ENCODE data around the gene ZNF141.
"Not testable (repeated sequence)": the region's sequence is repeated elsewhere in the genome, so short reads cannot be mapped to it uniquely, and the experiment has no call there.

Gene ZNF141

GRCh38 chr4:337143-337931 lies at the start of gene ZNF141:
TSS of gene ZNF141 (plus strand) at chr4:337814. CDS start at chr4:337984, 170 bp downstream.
- peak; percentile 96 for DNase-seq

DNA sequence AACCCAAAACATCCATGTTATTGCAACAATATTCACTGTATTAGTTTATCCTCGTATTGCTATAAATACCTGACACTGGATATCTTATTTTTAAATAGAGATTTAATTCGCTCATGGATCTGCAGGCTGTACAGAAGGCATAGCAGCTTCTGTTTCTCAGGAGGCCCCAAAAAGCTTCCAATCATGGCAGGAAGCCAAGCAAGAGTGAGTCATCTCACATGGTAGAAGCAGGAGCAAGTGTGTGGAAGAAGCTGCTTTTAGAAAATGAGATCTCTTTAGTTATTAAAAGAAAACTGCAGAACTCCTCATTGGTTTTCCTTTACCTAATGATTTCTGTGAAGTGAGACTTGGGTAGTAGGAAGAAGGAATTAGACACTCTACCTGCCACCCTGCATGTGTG lies 48.7 kb upstream of the ZNF141 start:
- no peak for DNase-seq

- DNase-seq, result no peak
Measured at GRCh38 chr4:294732-295131, 42.9 kb upstream of the ZNF141 start.

- DNase-seq, result no peak
Measured at GRCh38 chr4:302381-302780, 35.2 kb upstream of the ZNF141 start.

GRCh38 chr4:304516-304915 lies 33.1 kb upstream of the ZNF141 start:
- DNase-seq, result not testable (repeated sequence)

- DNase-seq, result no peak
Measured at GRCh38 chr4:304969-305680, 32.5 kb upstream of the ZNF141 start, which contains the start of gene ZNF732. TSS of gene ZNF732 (minus strand) at chr4:305474. CDS start at chr4:305310, 164 bp downstream.

GRCh38 chr4:306551-306961 lies 31.1 kb upstream of the ZNF141 start:
- DNase-seq, result no peak

DNA sequence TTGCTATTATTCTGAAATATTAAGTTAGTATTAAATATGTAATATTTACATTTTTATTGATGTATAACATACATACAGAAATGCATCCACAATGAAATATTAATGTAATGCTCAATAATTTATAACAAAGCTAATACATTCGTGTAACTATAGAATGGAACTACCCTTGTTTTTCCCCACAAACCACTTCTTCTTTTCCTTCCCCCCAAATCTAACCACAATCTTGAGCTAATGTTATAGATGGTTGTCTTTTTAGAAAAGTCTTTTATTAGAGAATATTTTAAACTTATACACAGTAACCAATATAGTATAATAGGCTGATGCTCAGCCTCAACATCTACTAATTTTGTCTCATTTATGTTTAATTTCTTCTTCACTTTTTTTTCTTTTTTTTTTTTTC lies 27.8 kb upstream of the ZNF141 start:
- no peak for DNase-seq

DNA sequence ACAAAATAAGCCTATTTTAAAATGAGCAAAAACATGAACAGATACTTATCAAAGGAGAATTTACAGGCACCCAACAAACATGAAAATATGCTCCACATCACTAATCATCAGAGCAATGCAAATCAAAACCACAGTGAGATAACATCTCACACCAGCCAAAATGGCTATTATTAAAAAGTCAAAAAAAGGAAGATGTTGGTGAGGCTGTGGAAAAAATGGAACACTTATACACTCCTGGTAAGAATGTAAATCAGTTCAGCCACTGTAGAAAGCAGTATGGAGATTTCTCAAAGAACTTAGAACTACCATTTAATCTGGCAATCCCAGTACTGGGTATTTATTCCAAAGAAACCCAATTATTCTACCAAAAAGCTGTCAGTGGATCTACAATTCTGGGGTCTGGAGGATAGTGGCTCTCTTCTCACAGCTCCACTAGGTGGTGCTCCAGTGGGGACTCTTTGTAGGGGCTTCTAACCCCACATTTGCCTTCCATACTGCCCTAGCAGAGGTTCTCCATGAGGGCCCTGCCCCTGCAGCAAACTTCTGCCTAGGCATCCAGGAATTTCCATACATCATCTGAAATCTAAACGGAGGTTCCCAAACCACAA lies 23.2 kb upstream of the ZNF141 start:
- DNase-seq, result no peak

DNA sequence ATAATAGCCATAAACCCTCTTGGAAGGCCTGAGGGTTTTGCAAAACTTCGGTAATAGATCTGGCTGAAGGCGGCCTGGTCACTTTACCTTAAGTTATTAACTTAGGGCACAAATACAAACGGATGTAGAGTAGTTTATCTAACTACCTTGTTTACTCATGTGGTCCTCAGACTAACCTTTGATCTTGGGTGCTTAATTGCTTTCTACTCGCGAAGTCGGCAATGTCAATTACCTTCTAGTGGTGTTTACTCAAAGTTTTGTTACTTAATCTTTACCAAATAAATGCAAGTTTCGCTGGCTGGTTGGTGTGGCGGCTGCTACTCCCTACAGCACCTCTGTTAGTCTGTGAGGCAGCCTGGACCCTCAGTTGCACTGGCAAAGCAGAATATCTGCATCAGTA lies 8.9 kb upstream of the ZNF141 start:
- no peak for DNase-seq

DNA sequence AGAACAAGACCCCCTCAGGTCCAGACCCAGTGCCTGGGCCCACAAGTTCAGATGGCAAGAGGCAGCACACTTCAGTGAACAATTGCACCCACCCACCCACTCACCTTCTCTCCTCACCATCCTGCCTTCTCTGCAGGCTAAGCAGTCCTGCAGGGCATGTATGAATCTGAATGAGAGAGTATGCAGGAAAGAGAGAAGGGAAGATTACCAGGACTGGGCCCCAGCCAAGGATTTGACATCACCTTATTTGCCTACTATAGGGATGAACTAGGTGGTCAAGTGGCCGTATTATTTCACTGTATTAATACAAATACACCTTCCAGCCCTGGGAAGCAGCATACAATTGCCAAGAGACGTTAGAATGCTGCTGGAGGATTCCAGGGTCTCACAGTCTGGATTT lies 2.1 kb upstream of the ZNF141 start:
- no peak for DNase-seq

DNA sequence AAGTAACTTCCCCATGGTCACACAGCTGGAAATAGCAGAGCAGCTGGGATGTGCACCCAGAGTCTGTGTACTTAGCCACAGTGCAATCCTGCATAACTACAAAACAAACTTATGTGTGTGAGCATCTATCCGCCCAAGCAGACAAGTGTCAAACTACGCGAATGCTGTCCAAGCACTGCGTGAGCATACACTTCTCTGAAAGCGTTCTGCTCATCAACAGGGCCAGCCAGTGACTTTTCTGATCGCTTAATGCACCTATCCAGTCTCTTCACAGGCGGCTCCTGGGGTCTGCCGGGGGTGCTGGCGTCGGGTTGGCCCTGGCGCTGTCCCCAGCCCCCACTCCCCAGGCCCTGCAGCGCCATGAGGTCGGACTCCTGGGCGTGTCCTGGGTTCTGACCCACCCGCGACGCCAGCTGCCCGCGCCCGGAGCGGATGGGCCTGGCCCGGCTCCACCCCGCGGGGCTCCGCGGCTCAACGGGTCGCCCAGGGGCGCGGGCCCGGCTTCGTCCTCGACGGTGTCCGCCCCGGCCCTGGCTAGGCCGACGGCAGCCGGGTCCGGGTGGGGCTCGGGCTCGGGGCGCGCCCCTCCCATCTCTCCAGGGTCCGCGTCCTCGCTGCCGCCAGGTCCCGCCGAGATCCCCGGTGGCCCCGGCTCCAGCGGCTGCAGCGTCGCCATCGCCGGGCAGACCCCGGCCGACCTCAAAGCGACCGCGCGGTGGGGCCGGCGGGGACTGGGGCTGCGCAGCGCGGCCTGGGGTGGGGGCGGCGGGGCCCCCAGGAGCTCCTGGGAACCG lies 1.3 kb upstream of the ZNF141 start:
- DNase-seq, result no peak

GRCh38 chr4:336893-337142 lies 796 bp upstream of the ZNF141 start:
- no peak for DNase-seq

DNA sequence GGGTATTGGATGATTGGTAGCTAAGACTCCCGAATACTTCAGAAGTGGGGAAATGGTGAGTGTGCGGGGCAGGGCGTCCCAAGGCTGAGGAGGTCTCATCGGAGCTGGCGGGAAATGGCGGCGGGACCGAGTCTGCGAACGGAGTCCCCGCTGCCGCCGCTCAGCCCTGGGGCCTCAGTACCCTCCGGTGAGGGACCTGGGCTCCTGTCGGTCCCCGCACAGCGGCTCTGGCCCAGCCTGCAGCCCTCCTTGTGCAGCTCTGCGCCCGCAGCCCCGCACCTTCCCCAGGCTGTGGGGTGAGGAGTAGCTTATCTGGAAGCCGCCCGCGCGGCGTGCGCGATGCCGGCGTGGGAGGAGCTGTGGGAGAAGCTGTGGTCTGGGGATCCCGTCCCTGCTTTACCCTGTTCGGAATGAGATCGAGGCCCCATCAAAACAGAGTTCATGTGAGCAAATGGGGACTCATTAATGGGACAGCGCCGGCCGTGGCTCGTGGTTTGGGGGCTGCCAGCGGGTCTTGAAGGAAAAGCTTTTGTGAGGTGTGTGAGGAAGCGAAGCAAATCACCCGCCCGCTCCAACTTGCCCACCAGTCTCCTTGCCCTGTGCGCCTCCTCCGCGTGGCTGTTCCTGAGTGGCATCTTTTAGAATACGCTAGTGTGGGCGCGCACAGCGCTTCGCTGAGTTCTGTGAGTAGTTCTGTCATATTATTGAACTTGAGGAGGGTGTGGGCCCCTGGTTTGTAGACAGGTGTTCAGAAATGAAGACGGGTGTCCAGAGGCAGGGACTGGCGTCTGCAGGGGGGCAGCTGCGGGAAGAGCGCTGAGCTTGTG lies 531 bp downstream of the ZNF141 start:
- DNase-seq, result peak; percentile 55

GRCh38 chr4:338759-339097 lies 1.1 kb downstream of the ZNF141 start:
- DNase-seq, result no peak

GRCh38 chr4:340011-340410 lies 2.4 kb downstream of the ZNF141 start:
- DNase-seq, result no peak

DNA sequence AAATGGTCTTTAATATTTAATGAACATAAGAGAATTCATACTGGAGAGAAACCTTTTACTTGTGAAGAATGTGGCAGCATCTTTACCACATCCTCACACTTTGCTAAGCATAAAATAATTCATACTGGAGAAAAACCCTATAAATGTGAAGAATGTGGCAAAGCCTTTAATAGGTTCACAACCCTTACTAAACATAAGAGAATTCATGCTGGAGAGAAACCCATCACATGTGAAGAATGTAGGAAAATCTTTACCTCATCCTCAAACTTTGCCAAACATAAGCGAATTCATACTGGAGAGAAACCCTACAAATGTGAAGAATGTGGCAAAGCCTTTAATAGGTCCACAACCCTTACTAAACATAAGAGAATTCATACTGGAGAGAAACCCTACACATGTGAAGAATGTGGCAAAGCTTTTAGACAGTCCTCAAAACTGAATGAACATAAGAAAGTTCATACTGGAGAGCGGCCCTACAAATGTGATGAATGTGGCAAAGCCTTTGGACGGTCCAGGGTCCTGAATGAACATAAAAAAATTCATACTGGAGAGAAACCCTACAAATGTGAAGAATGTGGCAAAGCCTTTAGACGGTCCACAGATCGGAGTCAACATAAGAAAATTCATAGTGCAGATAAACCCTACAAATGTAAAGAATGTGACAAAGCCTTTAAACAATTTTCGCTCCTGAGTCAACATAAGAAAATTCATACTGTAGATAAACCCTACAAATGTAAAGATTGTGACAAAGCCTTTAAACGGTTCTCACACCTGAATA lies 35.6 kb downstream of the ZNF141 start:
- DNase-seq, result no peak

- no peak for DNase-seq
Measured at GRCh38 chr4:374298-375160, 36.9 kb downstream of the ZNF141 start.

DNA sequence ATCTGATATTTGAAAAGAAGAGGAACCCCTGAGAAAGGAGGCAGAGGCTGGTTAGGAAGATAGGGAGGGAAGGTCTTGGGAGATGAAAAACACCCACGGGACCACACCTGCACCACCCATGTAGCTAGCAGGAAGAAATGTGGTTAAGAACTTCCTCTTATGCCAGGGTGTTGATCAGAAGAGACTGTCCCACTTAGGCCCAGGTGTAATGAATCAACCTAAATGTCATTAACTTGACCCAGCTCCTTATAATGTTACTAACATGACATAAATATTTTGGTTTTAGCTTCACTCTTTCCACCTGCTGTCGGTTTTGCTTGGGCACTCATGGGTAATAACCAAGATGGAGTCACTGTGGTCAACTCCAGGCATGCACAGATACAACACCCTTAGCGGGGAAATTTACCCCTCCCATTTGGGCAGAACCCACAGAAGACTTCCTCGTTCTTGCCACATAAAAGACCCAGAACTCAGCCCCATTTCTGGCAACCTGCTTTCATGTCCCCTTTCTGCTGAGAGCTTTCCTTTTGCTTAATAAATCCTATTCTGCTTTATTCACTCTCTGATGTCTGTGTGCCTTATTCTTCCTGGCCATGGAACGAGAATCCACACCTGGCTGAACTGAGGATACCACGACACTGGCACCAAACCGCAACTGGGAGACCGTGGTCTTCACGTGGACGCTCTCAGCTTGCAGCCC lies 46.8 kb downstream of the ZNF141 start:
- DNase-seq, result peak; percentile 1

Data from CD4-positive, alpha-beta T cell treated with Interleukin-21 for 1 hour (primary cell).